GM23338 (cell line): ENCODE data around the gene ADGRL3. TPM values are rescaled to one million over a fixed set of nuclear protein-coding genes. Genes with fewer than 3 reads are reported as not detected.

Experiments
- ATAC-seq: fragments of 200-7000 bp; cut with Tn5 transposase; 3 replicates; pipeline ENCODE4 v1.9.1; 2020
- DNase-seq: peaks from one replicate; pipeline ENCODE4 v3.0.0-alpha.2; 2015; ENCODE audit warnings: low spot score
- H2AFZ ChIP-seq: fragments of 200-600 bp; sonication (generic); 2 replicates; pipeline ENCODE4 v1.8.0; 2016; ENCODE audit warnings: antibody characterized with exemption, mild to moderate bottlenecking, moderate library complexity
- H3F3A ChIP-seq: fragments of 200-600 bp; sonication (generic); replicated peaks from 2 replicates; pipeline ENCODE4 v1.8.0; 2017; ENCODE audit warnings: antibody characterized with exemption, mixed run types, low read depth
- H3K27ac ChIP-seq: fragments of 200-600 bp; sonication (generic); 2 replicates; pipeline ENCODE4 v1.6.1; 2016; ENCODE audit warnings: low read depth
- H3K27me3 ChIP-seq: fragments of 200-600 bp; sonication (generic); 2 replicates; pipeline ENCODE4 v1.8.0; 2016; ENCODE audit warnings: mild to moderate bottlenecking, mixed run types, moderate library complexity; ENCODE audit not compliant: insufficient read depth
- H3K36me3 ChIP-seq: fragments of 200-600 bp; sonication (generic); 2 replicates; pipeline ENCODE4 v1.8.0; 2016; ENCODE audit warnings: mild to moderate bottlenecking; ENCODE audit not compliant: insufficient read depth
- H3K4me1 ChIP-seq: fragments of 200-600 bp; sonication (generic); 2 replicates; pipeline ENCODE4 v1.8.0; 2016; ENCODE audit warnings: mild to moderate bottlenecking, moderate library complexity; ENCODE audit not compliant: insufficient read depth
- H3K4me2 ChIP-seq: fragments of 200-600 bp; sonication (generic); 2 replicates; pipeline ENCODE4 v1.7.1; 2017; ENCODE audit warnings: mixed run types
- H3K4me3 ChIP-seq: fragments of 200-600 bp; sonication (generic); 2 replicates; pipeline ENCODE4 v1.6.1; 2016; ENCODE audit warnings: mixed run types
- H3K79me2 ChIP-seq: fragments of 200-600 bp; sonication (generic); replicated peaks from 2 replicates; pipeline ENCODE4 v1.8.0; 2017; ENCODE audit warnings: mild to moderate bottlenecking; ENCODE audit not compliant: insufficient read depth
- H3K9me2 ChIP-seq: fragments of 200-600 bp; sonication (generic); 2 replicates; pipeline ENCODE4 v1.8.0; 2017; ENCODE audit not compliant: insufficient read depth
- H4K20me1 ChIP-seq: fragments of 200-600 bp; sonication (generic); replicated peaks from 2 replicates; pipeline ENCODE4 v1.8.0; 2017; ENCODE audit warnings: mild to moderate bottlenecking; ENCODE audit not compliant: insufficient read depth
- H3K27ac Mint-ChIP-seq: 2 replicates; pipeline ENCODE4 v1.8.0; 2020; ENCODE audit warnings: inconsistent platforms, mild to moderate bottlenecking, moderate library complexity, mixed read lengths
- H3K27me3 Mint-ChIP-seq: 3 replicates; pipeline ENCODE4 v1.8.0; 2022; ENCODE audit warnings: low read depth, mild to moderate bottlenecking, moderate library complexity, mixed read lengths, inconsistent platforms; ENCODE audit not compliant: insufficient read depth, poor library complexity
- H3K36me3 Mint-ChIP-seq: 3 replicates; pipeline ENCODE4 v1.8.0; 2021; ENCODE audit warnings: low read depth, mild to moderate bottlenecking, inconsistent platforms, moderate library complexity, mixed read lengths
- H3K4me1 Mint-ChIP-seq: 3 replicates; pipeline ENCODE4 v1.8.0; 2020; ENCODE audit warnings: mild to moderate bottlenecking, inconsistent platforms, mixed read lengths
- H3K4me3 Mint-ChIP-seq: 3 replicates; pipeline ENCODE4 v1.8.0; 2021; ENCODE audit warnings: moderate library complexity, mild to moderate bottlenecking, inconsistent platforms, mixed read lengths
- H3K9me3 Mint-ChIP-seq: 3 replicates; pipeline ENCODE4 v1.8.0; 2020; ENCODE audit warnings: moderate library complexity, mild to moderate bottlenecking, inconsistent platforms, mixed read lengths
- CREB1 ChIP-seq: fragments of 250-450 bp; sonication (Bioruptor Pico); IDR thresholded peaks from 2 replicates; pipeline ENCODE4 v1.5.0; 2020; ENCODE audit warnings: low read depth, mild to moderate bottlenecking, moderate library complexity
- ETS1 ChIP-seq: IDR thresholded peaks from 2 replicates; pipeline ENCODE4 v1.6.1; 2016; ENCODE audit warnings: antibody characterized with exemption
- EZH2 ChIP-seq: fragments of 200-600 bp; sonication (generic); IDR thresholded peaks from one replicate; pipeline ENCODE4 v1.8.0; 2017; ENCODE audit warnings: antibody characterized with exemption, mild to moderate bottlenecking, low read depth; ENCODE audit not compliant: unreplicated experiment
- EZH2phosphoT487 ChIP-seq: fragments of 200-600 bp; sonication (generic); IDR thresholded peaks from one replicate; pipeline ENCODE4 v1.8.1; 2018; ENCODE audit warnings: antibody characterized with exemption; ENCODE audit not compliant: unreplicated experiment
- JUNB ChIP-seq: IDR thresholded peaks from one replicate; pipeline ENCODE4 v1.6.1; 2016; ENCODE audit warnings: antibody characterized with exemption; ENCODE audit not compliant: unreplicated experiment
- NANOG ChIP-seq: IDR thresholded peaks from 2 replicates; pipeline ENCODE4 v1.6.1; 2016; ENCODE audit warnings: antibody characterized with exemption, borderline replicate concordance
- POLR2AphosphoS5 ChIP-seq: IDR thresholded peaks from 2 replicates; pipeline ENCODE4 v1.6.1; 2016; ENCODE audit warnings: antibody characterized with exemption, low read depth
- ZNF462 ChIP-seq: fragments of 250-450 bp; sonication (Bioruptor Pico); IDR thresholded peaks from 2 replicates; pipeline ENCODE4 v1.5.0; 2020; ENCODE audit warnings: mild to moderate bottlenecking, moderate library complexity
- polyA plus RNA-seq: library from polyadenylated mRNA; unstranded; fragments of >200 nt; fragmentation: Nextera tagmentation; extraction: Ambion mirVana; gene quantifications from 2 replicates; pipeline ENCODE4 v1.2.1, GENCODE V29; 2016
- total RNA-seq: library from RNA; depleted of rRNA; stranded (reverse); fragments of >200 nt; shearing (Covaris generic); gene quantifications from 2 replicates; pipeline ENCODE4 v1.2.3, GENCODE V29; 2014
- TF ChIP-seq, protein P1 (sequence below): IDR thresholded peaks from one replicate; pipeline ENCODE4 v1.6.1; 2018; ENCODE audit warnings: antibody characterized with exemption; ENCODE audit not compliant: unreplicated experiment

ADGRL3 gene
- total and polyA plus RNA-seq, 2 experiments from 2014 or later = 9.7 to 16.5 TPM

GRCh38 chr4:61276029-61276428 lies 75.9 kb downstream of the ADGRL3 start:
- no peak for TF ChIP-seq JUNB
- TF ChIP-seq ETS1 = no peak
- TF ChIP-seq NANOG = no peak
- TF ChIP-seq ZNF462 (CRISPR knock-in tag) = no peak
- no peak for TF ChIP-seq EZH2
- TF ChIP-seq POLR2AphosphoS5 = no peak
- TF ChIP-seq CREB1 = no peak
- TF ChIP-seq, protein P1, sequence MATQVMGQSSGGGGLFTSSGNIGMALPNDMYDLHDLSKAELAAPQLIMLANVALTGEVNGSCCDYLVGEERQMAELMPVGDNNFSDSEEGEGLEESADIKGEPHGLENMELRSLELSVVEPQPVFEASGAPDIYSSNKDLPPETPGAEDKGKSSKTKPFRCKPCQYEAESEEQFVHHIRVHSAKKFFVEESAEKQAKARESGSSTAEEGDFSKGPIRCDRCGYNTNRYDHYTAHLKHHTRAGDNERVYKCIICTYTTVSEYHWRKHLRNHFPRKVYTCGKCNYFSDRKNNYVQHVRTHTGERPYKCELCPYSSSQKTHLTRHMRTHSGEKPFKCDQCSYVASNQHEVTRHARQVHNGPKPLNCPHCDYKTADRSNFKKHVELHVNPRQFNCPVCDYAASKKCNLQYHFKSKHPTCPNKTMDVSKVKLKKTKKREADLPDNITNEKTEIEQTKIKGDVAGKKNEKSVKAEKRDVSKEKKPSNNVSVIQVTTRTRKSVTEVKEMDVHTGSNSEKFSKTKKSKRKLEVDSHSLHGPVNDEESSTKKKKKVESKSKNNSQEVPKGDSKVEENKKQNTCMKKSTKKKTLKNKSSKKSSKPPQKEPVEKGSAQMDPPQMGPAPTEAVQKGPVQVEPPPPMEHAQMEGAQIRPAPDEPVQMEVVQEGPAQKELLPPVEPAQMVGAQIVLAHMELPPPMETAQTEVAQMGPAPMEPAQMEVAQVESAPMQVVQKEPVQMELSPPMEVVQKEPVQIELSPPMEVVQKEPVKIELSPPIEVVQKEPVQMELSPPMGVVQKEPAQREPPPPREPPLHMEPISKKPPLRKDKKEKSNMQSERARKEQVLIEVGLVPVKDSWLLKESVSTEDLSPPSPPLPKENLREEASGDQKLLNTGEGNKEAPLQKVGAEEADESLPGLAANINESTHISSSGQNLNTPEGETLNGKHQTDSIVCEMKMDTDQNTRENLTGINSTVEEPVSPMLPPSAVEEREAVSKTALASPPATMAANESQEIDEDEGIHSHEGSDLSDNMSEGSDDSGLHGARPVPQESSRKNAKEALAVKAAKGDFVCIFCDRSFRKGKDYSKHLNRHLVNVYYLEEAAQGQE = no peak
- TF ChIP-seq EZH2phosphoT487 = no peak
- peaks cover 15% of the 10 kb centered on the region for H3K4me1 ChIP-seq
- Mint-ChIP-seq H3K9me3 (no peaks in the 10 kb centered on the region), H3K4me3 (no peak overlapping the region), H3K27me3 (peaks cover 5% of the 10 kb centered on the region), H3K27ac (peak overlapping the region; percentile 57; the same call in 1 of the 2 replicates), H3K36me3 (no peaks in the 10 kb centered on the region), H3K4me1 (peaks cover 23% of the 10 kb centered on the region)
- no peaks in the 10 kb centered on the region for H3K36me3 ChIP-seq
- DNase-seq (no peak), ATAC-seq (no peak)
- H3K27ac ChIP-seq = no peak overlapping the region
- no peak overlapping the region for H3K4me3 ChIP-seq
- H3K4me2 ChIP-seq = no peak overlapping the region
- no peak overlapping the region for H2AFZ ChIP-seq
- H3F3A ChIP-seq = no peaks in the 10 kb centered on the region
- peaks cover 4% of the 10 kb centered on the region; the same call in 1 of the 2 replicates for H3K79me2 ChIP-seq
- H4K20me1 ChIP-seq = no peaks in the 10 kb centered on the region
- H3K9me2 ChIP-seq = no peaks in the 10 kb centered on the region
- H3K27me3 ChIP-seq = no peaks in the 10 kb centered on the region
